ENCODE data around the gene FAM135A.

DNA sequence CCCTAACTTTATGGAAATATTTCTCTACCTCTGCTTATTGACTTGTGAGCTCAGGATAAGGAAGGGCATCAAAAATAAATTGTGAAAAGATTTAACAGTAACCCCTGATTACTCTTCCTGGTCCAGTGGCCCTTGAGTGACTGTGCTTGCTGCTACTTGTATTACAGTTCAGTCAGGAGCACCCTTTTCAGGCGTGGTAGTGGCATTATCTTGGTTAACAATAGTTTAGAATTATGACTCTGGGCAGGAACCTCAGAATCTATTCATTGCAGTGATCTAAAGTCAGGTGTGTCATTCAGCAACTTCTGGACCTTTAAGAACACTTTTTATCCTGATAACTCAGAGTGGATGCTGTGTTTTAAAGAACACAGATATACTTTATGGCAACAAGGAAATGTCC lies 43.4 kb downstream of the FAM135A start:
- no peak for TF ChIP-seq EZH2 (IDR thresholded peaks at IDR 0.05; ENCODE audit: insufficient read depth, poor library complexity, severe bottlenecking)
- no peak for TF ChIP-seq EZH2phosphoT487 (IDR thresholded peaks at IDR 0.05; ENCODE audit: insufficient read depth, low read depth)

All from GM23248 (cell line).